Measurements from ENCODE around the gene PTPN1. TPM values are rescaled to one million over a fixed set of nuclear protein-coding genes. Genes with fewer than 3 reads are reported as not detected.
"Not testable (repeated sequence)": the region's sequence is repeated elsewhere in the genome, so short reads cannot be mapped to it uniquely, and the experiment has no call there.

PTPN1 gene
- total RNA-seq, 1 experiment from 2014 or later: 33.0 TPM

- no peaks in the 10 kb centered on the region for H3K36me3 ChIP-seq (replicated peaks; ENCODE audit: control insufficient read depth, insufficient read depth, low read length)
- H3K27me3 ChIP-seq (ENCODE audit: control insufficient read depth, insufficient read depth, low read length): no peaks in the 10 kb centered on the region
These were observed 16.3 kb downstream of the PTPN1 start for GRCh38 chr20:50526403-50526989.

DNA sequence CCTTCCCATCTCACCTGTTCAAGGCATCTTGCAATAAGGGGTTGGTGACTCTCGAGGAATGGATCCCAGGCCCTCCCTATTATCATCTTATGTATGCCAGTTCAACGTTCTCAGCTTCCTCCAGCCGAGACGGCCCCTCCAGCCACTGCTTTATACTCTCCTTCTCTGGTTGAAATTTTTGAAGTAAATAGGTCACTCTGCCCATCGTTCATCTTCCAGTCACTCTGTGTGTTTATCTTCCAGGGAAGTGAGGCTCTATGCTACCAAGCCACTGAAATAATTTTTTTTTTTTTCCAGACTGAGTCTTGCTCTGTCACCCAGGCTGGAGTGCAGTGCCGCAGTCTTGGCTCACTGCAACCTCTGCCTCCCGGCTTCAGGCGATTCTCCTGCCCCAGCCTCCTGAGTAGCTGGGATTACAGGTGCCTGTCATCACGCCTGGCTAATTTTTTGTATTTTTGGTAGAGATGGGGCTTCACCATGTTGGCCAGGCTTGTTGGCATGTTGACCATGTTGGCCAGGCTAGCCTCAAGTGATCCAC lies 17.0 kb downstream of the PTPN1 start:
- DNase-seq: no peak
- no peaks in the 10 kb centered on the region for H3K27me3 ChIP-seq (ENCODE audit: control insufficient read depth, insufficient read depth, low read length)
- no peak overlapping the region for H3K4me3 ChIP-seq (ENCODE audit: insufficient read depth, low read depth, low read length)
- no peaks in the 10 kb centered on the region for H3K36me3 ChIP-seq (replicated peaks; ENCODE audit: control insufficient read depth, insufficient read depth, low read length)

More at GRCh38 chr20:50526403-50526989, 16.3 kb downstream of the PTPN1 start:
- H3K4me3 ChIP-seq (ENCODE audit: insufficient read depth, low read depth, low read length): no peak overlapping the region
- no peak for DNase-seq

DNA sequence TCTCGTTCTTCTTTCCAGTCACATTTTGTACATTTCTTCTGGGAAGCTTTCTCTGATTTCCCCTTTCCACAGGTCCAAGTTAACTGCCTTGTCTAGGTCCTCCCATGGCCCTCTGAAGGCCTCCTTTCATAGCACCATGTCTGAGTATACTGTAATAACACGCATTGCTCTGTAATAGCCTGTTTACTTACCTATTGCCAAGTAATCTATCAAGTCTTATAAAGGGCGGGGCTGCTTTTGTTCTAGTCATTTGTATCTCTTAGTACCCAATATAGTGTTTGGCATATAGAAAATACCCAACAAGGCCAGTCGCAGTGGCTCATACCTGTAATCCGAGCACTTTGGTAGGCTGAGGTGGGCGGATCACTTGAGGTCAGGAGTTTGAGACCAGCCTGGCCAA lies 17.9 kb downstream of the PTPN1 start:
- Histone ChIP-seq H3K36me3 (replicated peaks; ENCODE audit: control insufficient read depth, insufficient read depth, low read length) (no peaks in the 10 kb centered on the region), H3K4me3 (ENCODE audit: insufficient read depth, low read depth, low read length) (no peak overlapping the region), H3K27me3 (ENCODE audit: control insufficient read depth, insufficient read depth, low read length) (no peaks in the 10 kb centered on the region)
- no peak for DNase-seq

GRCh38 chr20:50528804-50529351 lies 18.7 kb downstream of the PTPN1 start:
- H3K4me3 ChIP-seq (ENCODE audit: insufficient read depth, low read depth, low read length): no peak overlapping the region
- H3K36me3 ChIP-seq (replicated peaks; ENCODE audit: control insufficient read depth, insufficient read depth, low read length): no peaks in the 10 kb centered on the region
- no peaks in the 10 kb centered on the region for H3K27me3 ChIP-seq (ENCODE audit: control insufficient read depth, insufficient read depth, low read length)
- no peak for DNase-seq

- Histone ChIP-seq H3K36me3 (replicated peaks; ENCODE audit: control insufficient read depth, insufficient read depth, low read length) (no peaks in the 10 kb centered on the region), H3K4me3 (ENCODE audit: insufficient read depth, low read depth, low read length) (no peak overlapping the region), H3K27me3 (ENCODE audit: control insufficient read depth, insufficient read depth, low read length) (no peaks in the 10 kb centered on the region)
- DNase-seq: no peak
These were observed 22.0 kb downstream of the PTPN1 start for GRCh38 chr20:50532221-50532620.

DNA sequence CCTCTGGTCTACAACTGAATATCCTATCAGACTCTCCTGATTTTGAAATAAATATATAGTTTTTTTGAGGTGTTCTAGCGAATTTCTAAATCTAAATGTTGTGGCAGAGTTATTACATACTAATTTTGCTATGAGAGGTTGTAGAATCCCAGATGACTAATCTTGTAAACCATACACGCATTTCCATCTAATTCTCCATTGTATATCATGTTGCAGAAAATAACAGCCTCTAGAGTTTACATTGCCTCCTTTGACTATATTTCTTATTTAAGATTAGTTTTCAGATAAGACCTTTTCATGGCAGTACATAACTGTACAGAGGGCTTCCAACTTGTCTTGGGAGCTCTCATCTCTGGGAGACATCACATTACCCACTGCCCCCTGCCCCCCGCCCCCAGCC lies 22.9 kb downstream of the PTPN1 start:
- DNase-seq: no peak
- H3K4me3 ChIP-seq (ENCODE audit: insufficient read depth, low read depth, low read length): no peak overlapping the region
- H3K36me3 ChIP-seq (replicated peaks; ENCODE audit: control insufficient read depth, insufficient read depth, low read length): no peaks in the 10 kb centered on the region
- no peaks in the 10 kb centered on the region for H3K27me3 ChIP-seq (ENCODE audit: control insufficient read depth, insufficient read depth, low read length)

- Histone ChIP-seq H3K4me3 (ENCODE audit: insufficient read depth, low read depth, low read length) (no peak overlapping the region), H3K27me3 (ENCODE audit: control insufficient read depth, insufficient read depth, low read length) (no peaks in the 10 kb centered on the region), H3K36me3 (replicated peaks; ENCODE audit: control insufficient read depth, insufficient read depth, low read length) (no peaks in the 10 kb centered on the region)
- no peak for DNase-seq
These were observed 23.3 kb downstream of the PTPN1 start for GRCh38 chr20:50533464-50533863.

- DNase-seq: no peak
- H3K4me3 ChIP-seq (ENCODE audit: insufficient read depth, low read depth, low read length): no peak overlapping the region
- H3K36me3 ChIP-seq (replicated peaks; ENCODE audit: control insufficient read depth, insufficient read depth, low read length): no peaks in the 10 kb centered on the region
- no peaks in the 10 kb centered on the region for H3K27me3 ChIP-seq (ENCODE audit: control insufficient read depth, insufficient read depth, low read length)
These were observed 24.4 kb downstream of the PTPN1 start for GRCh38 chr20:50534567-50534966.

DNA sequence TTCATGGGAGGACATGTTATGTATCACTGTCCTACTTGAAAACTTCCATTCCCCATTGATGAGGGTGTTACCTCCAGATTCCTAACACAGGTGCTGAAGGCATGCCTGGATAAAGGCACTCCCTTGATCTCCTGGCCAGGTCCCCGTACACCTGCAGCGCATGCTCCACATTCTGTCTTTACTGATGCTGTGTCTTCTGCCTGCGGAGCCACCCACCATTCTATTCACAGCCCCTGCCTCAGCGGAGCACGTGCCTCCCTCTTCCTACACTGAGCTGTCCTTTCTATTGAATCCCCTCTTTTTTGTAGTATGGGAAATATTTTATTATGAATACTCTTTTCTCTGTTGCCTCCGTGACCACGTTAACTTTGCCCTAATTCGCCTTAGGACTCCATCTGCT lies 25.0 kb downstream of the PTPN1 start:
- no peak for DNase-seq
- no peak overlapping the region for H3K4me3 ChIP-seq (ENCODE audit: insufficient read depth, low read depth, low read length)
- no peaks in the 10 kb centered on the region for H3K27me3 ChIP-seq (ENCODE audit: control insufficient read depth, insufficient read depth, low read length)
- no peaks in the 10 kb centered on the region for H3K36me3 ChIP-seq (replicated peaks; ENCODE audit: control insufficient read depth, insufficient read depth, low read length)

DNA sequence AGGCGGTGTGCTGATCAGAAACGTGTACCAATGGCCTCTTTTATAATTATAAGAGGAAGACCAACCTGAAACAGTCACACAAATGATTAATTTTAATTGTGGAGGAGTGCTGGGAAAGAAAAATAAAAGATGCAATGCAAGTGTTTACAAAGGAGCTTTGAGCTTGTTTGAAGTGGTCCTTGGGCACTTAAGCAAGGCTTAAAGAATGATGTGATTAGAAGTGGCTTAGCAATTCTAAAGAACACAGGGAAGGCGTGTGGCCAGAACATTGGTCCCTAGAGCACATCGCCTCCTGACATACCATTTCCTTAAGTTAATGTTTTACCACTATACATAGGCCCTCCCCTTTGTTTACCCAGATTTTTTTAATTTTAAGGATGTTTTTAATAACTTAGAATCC lies 26.1 kb downstream of the PTPN1 start:
- H3K4me3 ChIP-seq (ENCODE audit: insufficient read depth, low read depth, low read length): no peak overlapping the region
- no peaks in the 10 kb centered on the region for H3K36me3 ChIP-seq (replicated peaks; ENCODE audit: control insufficient read depth, insufficient read depth, low read length)
- no peak for DNase-seq
- H3K27me3 ChIP-seq (ENCODE audit: control insufficient read depth, insufficient read depth, low read length): no peaks in the 10 kb centered on the region

DNA sequence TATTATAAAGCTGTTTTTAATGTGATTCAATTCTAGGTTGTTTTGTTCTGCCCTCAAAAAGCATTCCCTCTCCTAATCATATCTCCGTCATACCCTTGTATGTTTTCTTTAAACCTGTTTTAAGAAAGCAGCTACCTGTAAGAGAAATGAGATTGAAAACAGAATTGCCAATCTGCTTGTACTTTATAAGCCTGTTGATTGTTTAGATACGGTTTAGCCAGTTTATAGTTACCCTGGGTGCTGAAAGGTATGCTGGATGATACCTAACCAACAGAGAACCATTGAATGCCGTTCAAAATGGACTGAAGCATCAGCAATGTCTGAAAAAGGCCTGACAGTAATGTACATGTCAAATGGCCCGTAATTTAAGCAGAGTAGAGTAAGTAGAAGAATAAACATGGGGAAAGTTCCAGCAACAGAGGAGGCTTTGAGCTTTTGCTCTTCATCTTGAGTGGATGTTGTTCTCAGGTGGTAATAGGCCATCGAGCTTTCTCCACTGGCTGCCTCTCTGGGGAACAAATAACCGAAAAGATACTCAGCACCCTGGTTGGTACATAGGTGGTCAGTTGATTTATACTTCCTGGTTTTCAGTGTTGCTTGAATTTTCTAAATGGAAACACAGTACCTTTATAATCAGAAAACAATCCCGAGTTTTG lies 27.5 kb downstream of the PTPN1 start:
- no peaks in the 10 kb centered on the region for H3K36me3 ChIP-seq (replicated peaks; ENCODE audit: control insufficient read depth, insufficient read depth, low read length)
- no peaks in the 10 kb centered on the region for H3K27me3 ChIP-seq (ENCODE audit: control insufficient read depth, insufficient read depth, low read length)
- no peak for DNase-seq
- no peak overlapping the region for H3K4me3 ChIP-seq (ENCODE audit: insufficient read depth, low read depth, low read length)

- H3K36me3 ChIP-seq (replicated peaks; ENCODE audit: control insufficient read depth, insufficient read depth, low read length): no peaks in the 10 kb centered on the region
- H3K27me3 ChIP-seq (ENCODE audit: control insufficient read depth, insufficient read depth, low read length): no peaks in the 10 kb centered on the region
- DNase-seq: no peak
- H3K4me3 ChIP-seq (ENCODE audit: insufficient read depth, low read depth, low read length): no peak overlapping the region
These were observed 28.1 kb downstream of the PTPN1 start for GRCh38 chr20:50538276-50538675.

- not testable (repeated sequence) for H3K27me3 ChIP-seq (ENCODE audit: control insufficient read depth, insufficient read depth, low read length); DNase-seq; H3K4me3 ChIP-seq (ENCODE audit: insufficient read depth, low read depth, low read length); H3K36me3 ChIP-seq (replicated peaks; ENCODE audit: control insufficient read depth, insufficient read depth, low read length)
These were observed 29.6 kb downstream of the PTPN1 start for GRCh38 chr20:50539798-50540197.

GRCh38 chr20:50540620-50541605 lies 30.7 kb downstream of the PTPN1 start:
- no peak for DNase-seq
- no peaks in the 10 kb centered on the region for H3K36me3 ChIP-seq (replicated peaks; ENCODE audit: control insufficient read depth, insufficient read depth, low read length)
- H3K4me3 ChIP-seq (ENCODE audit: insufficient read depth, low read depth, low read length): no peak overlapping the region
- H3K27me3 ChIP-seq (ENCODE audit: control insufficient read depth, insufficient read depth, low read length): no peaks in the 10 kb centered on the region

Data from H7 (cell line).